Measurements from ENCODE around the gene GARIN5B. TPM values are rescaled to one million over a fixed set of nuclear protein-coding genes. Genes with fewer than 3 reads are reported as not detected.
"Not testable (repeated sequence)": the region's sequence is repeated elsewhere in the genome, so short reads cannot be mapped to it uniquely, and the experiment has no call there.

Gene GARIN5B
- total RNA-seq, 1 donor from 2014 or later, result not detected

GRCh38 chr19:55406826-55407549, 43.9 kb upstream of the GARIN5B start:
- peaks cover 18% of the 10 kb centered on the region for H3K36me3 Mint-ChIP-seq (ENCODE audit: insufficient read depth)

GRCh38 chr19:55406091-55406825, 43.2 kb upstream of the GARIN5B start:
- Mint-ChIP-seq H3K36me3 (ENCODE audit: insufficient read depth) (peaks cover 19% of the 10 kb centered on the region), H3K9me3 (ENCODE audit: low read depth) (peaks cover 9% of the 10 kb centered on the region), H3K4me1 (ENCODE audit: low read depth) (peaks cover 14% of the 10 kb centered on the region), H3K4me3 (ENCODE audit: low read depth) (peak overlapping the region; percentile 88), H3K27me3 (peaks cover 12% of the 10 kb centered on the region), H3K27ac (peak overlapping the region; percentile 87)
- TF ChIP-seq CTCF (IDR thresholded peaks at IDR 0.05; ENCODE audit: unreplicated experiment), result no peak
- DNase-seq (ENCODE audit: low spot score, unreplicated experiment), result no peak

More at GRCh38 chr19:55406826-55407549, 43.9 kb upstream of the GARIN5B start:
- peaks cover 14% of the 10 kb centered on the region for H3K27me3 Mint-ChIP-seq
- TF ChIP-seq CTCF (IDR thresholded peaks at IDR 0.05; ENCODE audit: unreplicated experiment), result no peak
- DNase-seq (ENCODE audit: low spot score, unreplicated experiment), result no peak
- peaks cover 9% of the 10 kb centered on the region for H3K9me3 Mint-ChIP-seq (ENCODE audit: low read depth)
- H3K4me3 Mint-ChIP-seq (ENCODE audit: low read depth), result peak overlapping the region; percentile 88
- H3K4me1 Mint-ChIP-seq (ENCODE audit: low read depth), result peaks cover 14% of the 10 kb centered on the region
- H3K27ac Mint-ChIP-seq, result peak overlapping the region; percentile 67

- Mint-ChIP-seq H3K27ac (peak overlapping the region; percentile 87), H3K4me3 (ENCODE audit: low read depth) (peak overlapping the region; percentile 88), H3K4me1 (ENCODE audit: low read depth) (peaks cover 14% of the 10 kb centered on the region), H3K27me3 (peaks cover 7% of the 10 kb centered on the region), H3K9me3 (ENCODE audit: low read depth) (peaks cover 9% of the 10 kb centered on the region), H3K36me3 (ENCODE audit: insufficient read depth) (peaks cover 21% of the 10 kb centered on the region)
- no peak for DNase-seq (ENCODE audit: low spot score, unreplicated experiment)
- TF ChIP-seq CTCF (IDR thresholded peaks at IDR 0.05; ENCODE audit: unreplicated experiment), result no peak
Measured at GRCh38 chr19:55405638-55406037, 42.6 kb upstream of the GARIN5B start.

GRCh38 chr19:55402509-55402908, 39.4 kb upstream of the GARIN5B start:
- Mint-ChIP-seq H3K4me3 (ENCODE audit: low read depth) (no peak overlapping the region), H3K36me3 (ENCODE audit: insufficient read depth) (peaks cover 19% of the 10 kb centered on the region)

GRCh38 chr19:55401390-55401789, 38.3 kb upstream of the GARIN5B start:
- not testable (repeated sequence) for H3K4me1 Mint-ChIP-seq (ENCODE audit: low read depth); H3K27me3 Mint-ChIP-seq; H3K4me3 Mint-ChIP-seq (ENCODE audit: low read depth); DNase-seq (ENCODE audit: low spot score, unreplicated experiment); H3K9me3 Mint-ChIP-seq (ENCODE audit: low read depth); H3K27ac Mint-ChIP-seq
- peaks cover 17% of the 10 kb centered on the region for H3K36me3 Mint-ChIP-seq (ENCODE audit: insufficient read depth)

More at GRCh38 chr19:55402509-55402908, 39.4 kb upstream of the GARIN5B start:
- no peak for TF ChIP-seq CTCF (IDR thresholded peaks at IDR 0.05; ENCODE audit: unreplicated experiment)
- Mint-ChIP-seq H3K9me3 (ENCODE audit: low read depth) (no peaks in the 10 kb centered on the region), H3K4me1 (ENCODE audit: low read depth) (peaks cover 14% of the 10 kb centered on the region), H3K27ac (no peak overlapping the region), H3K27me3 (no peaks in the 10 kb centered on the region)
- DNase-seq (ENCODE audit: low spot score, unreplicated experiment), result no peak

Data from progenitor cell of endocrine pancreas (in vitro differentiated cells).